GM19372 (cell line): ENCODE data around the gene PPL.
"Not testable (repeated sequence)": the region's sequence is repeated elsewhere in the genome, so short reads cannot be mapped to it uniquely, and the experiment has no call there.

Source experiments
- ATAC-seq: cut with Tn5 transposase; IDR thresholded peaks from one replicate; pipeline ENCODE4 v1.9.1; 2021; ENCODE audit warnings: mild to moderate bottlenecking, low read depth, moderate library complexity; ENCODE audit not compliant: unreplicated experiment

Gene PPL

GRCh38 chr16:4935241-4935855, 1.6 kb downstream of the PPL start:
- ATAC-seq = no peak

DNA sequence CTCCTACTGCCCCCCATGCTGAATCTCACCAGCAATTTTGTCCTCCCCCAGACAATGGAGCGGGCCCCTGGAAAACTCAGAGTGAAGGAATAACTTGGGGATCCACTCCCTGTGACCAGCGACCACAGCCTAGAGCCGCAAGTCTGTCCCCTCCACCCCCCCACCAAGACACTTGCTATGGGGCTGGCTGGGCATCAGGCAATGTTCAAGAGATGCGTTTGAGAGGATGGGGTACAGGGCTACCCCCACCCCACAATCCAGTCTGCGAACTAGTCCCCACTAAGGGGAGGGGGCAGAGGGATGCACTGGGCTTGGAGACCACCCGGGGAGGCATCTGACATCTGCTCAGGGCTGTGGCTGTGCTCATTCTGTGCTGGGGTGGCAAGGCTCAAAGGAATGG, 2.4 kb downstream of the PPL start:
- no peak for ATAC-seq

- no peak for ATAC-seq
Measured at GRCh38 chr16:4933871-4934395, 3.0 kb downstream of the PPL start.

- ATAC-seq = no peak
Measured at GRCh38 chr16:4933433-4933832, 3.5 kb downstream of the PPL start.

GRCh38 chr16:4931381-4931780, 5.6 kb downstream of the PPL start:
- no peak for ATAC-seq

- ATAC-seq = not testable (repeated sequence)
Measured at GRCh38 chr16:4929619-4930018, 7.3 kb downstream of the PPL start.

- ATAC-seq = no peak
Measured at GRCh38 chr16:4928227-4928626, 8.7 kb downstream of the PPL start.

DNA sequence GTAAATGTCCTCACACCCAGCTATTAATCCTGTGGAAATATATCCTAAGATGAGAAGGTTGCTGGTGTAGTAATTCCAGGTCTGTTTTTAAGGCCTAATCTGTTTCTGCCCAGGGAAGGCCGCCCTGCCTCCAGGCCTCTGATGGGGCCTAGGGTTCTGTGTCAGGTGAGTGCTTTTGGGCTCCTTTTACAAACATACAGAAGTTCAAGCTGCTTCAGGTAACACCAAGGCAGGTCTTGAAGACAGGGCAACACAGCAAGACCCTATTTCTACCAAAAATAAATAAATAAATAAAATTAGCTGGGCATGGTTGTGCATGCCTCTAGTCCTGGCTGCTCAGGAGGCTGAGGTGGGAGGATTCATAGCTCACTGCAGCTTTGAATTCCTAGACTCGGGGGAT, 9.3 kb downstream of the PPL start:
- ATAC-seq = no peak

- ATAC-seq = no peak
Measured at GRCh38 chr16:4926928-4927327, 10.0 kb downstream of the PPL start.

GRCh38 chr16:4925791-4926190, 11.2 kb downstream of the PPL start:
- no peak for ATAC-seq

DNA sequence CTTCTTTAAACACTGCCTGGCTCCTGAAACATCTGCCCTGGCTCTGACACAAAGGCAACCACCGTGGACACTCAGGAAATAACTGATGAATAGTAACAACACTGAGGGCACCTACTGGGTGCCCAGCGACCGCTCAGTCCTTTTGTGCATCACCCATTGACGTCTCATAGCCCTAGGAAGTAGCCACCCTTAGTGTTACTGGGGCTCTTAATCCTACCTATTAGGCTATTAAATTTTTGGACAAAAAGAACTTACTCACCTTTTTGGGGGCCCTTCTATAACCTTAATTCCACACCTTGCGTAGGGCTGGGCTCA, 11.7 kb downstream of the PPL start:
- no peak for ATAC-seq

DNA sequence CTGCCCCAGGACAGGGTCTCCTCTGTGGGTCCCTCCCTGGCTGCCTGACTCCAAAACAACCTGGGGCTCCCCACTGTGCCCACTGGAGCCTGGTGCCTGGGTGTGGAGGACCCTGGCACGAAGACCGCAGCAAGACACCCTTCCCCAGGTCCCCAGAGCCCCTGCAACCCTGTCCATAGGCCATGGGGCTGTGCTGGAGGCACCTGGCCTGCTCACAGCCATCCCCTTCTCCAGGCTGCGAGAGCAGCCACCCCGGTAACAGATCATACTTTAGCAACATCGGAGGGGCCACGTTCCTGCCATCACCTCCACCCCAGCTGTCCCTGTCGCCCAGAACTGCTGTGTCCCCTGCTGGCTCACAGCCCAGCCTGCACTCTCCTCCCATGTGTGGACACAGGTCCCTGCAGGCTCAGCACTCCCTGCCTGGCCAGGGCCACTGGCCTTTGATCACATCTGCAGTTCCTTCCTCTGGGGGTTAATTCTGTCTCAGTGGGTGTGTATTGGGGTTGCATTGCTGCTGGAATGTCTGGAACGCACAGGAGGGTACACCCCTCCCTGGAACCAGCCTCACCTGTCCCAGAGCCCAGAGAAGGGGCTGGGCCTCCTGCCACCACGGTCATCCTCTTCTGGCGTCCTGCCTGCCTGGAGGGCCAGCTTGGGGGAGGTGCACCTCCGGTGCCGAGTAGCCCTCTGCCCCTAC, 12.2 kb downstream of the PPL start:
- ATAC-seq = no peak

DNA sequence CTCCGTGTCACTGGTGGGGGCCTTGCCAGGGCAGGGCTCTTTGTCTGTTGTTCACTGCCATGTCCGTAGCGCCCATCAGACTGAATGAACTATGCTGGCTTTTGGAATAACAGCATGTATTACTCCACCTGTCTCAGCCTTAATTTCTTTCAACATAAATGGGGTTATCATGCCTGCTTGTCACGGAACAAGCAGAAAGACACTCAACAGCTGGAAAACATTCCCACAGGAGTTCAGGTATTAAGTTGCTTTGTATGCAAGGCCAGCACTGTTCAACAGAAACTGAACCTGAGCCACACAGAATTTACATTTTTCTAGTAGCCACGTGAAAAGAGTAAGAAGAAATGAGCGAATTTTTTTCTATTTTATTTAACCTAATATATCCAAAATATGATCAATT, 13.1 kb downstream of the PPL start:
- ATAC-seq = no peak

DNA sequence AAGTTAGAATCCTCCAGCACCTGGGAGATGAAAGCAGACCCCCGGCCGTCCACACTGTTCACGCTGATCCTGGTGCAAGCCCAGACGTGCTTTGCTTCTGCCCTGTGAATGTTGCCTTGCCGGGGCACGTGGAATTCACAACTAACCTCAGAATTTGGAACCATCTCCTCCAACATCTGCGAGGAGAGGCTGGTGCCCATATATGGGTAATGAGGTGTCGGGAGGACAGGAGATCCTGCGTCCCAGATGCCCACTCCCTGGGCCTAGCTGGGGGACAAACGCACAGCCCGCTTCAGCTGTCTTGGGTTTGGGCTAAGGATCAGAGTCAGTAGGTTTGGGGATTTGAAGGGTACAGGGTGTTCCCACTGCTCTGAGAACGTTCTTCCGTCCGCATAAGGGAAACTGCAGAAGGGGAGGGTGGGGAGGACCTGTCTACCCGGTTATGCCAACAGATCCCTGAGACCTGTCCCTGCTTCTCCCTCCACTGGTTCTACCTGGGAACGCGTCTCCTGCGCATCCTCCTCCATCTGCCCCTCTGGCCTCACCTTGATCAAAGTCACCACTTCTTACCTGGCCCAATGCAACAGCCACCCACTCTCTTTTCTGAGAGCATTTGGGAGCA, 14.1 kb downstream of the PPL start:
- ATAC-seq = no peak

GRCh38 chr16:4920826-4921225, 16.1 kb downstream of the PPL start:
- no peak for ATAC-seq

DNA sequence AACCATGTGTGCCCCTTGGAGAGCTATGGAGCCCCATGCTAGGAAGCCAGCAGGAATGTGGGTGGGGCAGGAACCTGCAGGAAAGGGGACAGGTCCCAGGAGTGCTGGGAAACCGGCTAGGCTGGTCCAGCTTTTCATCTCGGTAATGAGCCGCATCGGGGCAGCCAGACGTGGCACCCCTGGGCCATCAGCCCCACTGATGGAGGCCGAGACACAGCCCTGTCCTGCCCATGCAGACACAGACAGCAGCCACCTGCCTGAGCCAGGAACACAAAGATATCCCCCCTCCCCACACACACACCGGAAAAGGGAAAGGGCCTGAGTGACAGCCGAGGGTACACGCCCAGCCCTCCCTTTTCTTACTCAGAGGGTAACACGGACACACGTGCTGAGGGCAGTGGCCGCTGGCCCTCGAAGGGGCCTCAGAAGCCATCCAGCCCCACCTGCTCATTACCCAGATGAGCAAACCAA, 18.1 kb downstream of the PPL start:
- ATAC-seq = no peak

DNA sequence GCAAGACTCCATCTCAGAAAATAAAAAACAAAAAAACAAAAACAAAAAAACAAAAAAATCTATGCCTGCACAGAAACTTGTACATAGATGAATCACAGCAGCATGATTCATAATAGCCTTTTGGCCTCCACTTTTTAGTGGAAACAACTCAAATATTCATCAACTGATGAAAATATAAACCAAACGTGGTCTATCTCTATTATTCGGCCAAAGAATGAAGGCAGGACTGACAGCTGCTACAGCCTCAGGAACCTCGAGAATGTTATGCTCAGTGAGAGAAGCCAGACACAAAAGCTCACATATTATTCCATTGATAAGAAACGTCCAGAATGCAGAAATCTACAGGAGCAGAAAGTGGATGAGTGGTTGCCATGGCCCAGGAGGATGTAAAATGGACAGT, 19.8 kb downstream of the PPL start:
- no peak for ATAC-seq

- no peak for ATAC-seq
Measured at GRCh38 chr16:4915226-4915761, 21.7 kb downstream of the PPL start.

GRCh38 chr16:4914528-4915225, 22.3 kb downstream of the PPL start:
- ATAC-seq = no peak

- no peak for ATAC-seq
Measured at GRCh38 chr16:4913774-4914525, 23.0 kb downstream of the PPL start.
